ENCODE data around the gene CTSD.

Gene CTSD

DNA sequence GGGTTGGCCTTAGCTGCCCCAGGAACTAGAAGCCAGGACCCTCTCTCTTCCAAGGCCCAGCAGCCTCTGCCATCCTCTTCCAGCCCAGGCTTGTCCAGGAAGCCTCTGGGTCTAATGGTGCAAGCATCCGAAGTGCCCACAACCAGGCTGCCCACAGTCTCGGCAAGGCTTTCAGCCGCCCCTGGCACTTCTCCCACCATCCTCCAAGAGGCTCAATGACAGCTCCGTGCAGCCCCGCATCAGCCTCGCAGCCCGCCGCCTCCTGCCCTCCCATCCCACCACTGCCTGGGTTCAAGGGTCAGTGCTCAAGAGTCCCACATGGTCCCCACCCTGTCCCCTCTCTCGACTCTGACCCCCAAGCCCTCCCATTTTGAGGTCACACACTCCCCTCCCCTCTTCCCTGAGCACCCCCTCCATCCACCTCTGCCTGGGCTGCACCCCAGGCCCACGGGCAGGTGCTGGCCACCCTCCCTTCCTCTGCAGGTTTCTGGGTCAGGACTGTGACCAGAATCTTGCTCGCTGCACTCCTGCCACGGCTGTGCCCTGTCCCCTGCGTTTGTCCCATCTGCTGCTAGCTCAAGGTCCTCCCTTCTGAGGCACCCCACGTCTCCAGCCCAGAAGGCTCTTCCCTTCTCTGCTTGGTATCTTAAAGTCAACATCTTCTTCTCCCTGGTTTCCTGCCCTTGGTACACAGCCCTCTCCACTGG is 30.6 kb downstream of the CTSD start:
- TF ChIP-seq, protein P1, sequence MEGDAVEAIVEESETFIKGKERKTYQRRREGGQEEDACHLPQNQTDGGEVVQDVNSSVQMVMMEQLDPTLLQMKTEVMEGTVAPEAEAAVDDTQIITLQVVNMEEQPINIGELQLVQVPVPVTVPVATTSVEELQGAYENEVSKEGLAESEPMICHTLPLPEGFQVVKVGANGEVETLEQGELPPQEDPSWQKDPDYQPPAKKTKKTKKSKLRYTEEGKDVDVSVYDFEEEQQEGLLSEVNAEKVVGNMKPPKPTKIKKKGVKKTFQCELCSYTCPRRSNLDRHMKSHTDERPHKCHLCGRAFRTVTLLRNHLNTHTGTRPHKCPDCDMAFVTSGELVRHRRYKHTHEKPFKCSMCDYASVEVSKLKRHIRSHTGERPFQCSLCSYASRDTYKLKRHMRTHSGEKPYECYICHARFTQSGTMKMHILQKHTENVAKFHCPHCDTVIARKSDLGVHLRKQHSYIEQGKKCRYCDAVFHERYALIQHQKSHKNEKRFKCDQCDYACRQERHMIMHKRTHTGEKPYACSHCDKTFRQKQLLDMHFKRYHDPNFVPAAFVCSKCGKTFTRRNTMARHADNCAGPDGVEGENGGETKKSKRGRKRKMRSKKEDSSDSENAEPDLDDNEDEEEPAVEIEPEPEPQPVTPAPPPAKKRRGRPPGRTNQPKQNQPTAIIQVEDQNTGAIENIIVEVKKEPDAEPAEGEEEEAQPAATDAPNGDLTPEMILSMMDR (IDR thresholded peaks at IDR 0.05; ENCODE audit: borderline replicate concordance, insufficient read depth, low read depth, low read length), result no peak
- no peak overlapping the region for H3K4me3 ChIP-seq (ENCODE audit: low read depth, low read length)

DNA sequence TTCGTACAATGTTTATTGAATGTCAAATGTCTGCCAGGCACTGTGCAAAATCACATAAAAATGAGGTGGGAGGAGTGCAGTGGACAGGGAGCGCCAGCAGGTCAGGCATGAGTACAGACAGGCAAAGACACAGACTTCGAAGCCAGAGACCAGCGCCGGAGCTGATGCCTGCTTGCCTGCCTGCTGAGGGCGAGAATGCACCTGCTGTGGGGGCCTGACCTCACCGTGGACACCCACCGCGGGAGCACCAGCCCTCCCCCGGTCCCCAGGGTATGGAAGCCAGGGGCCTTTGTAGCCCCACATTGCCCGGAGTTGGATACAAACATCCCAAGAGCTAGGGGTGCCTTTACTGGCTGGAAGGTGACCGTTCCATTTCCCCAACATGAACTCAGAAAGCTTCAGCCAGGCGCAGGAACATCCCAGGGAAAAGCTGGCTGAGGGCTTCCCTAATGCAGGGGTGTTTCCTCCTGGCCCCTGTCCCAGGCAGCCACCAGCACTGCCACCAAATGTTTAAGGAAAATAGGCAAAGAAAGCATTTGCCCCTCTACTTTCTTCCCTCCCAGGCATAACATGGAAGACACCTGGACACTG is 31.2 kb downstream of the CTSD start:
- TF ChIP-seq, protein P1 (IDR thresholded peaks at IDR 0.05; ENCODE audit: borderline replicate concordance, insufficient read depth, low read depth, low read length), result no peak
- H3K4me3 ChIP-seq (ENCODE audit: low read depth, low read length), result no peak overlapping the region

DNA sequence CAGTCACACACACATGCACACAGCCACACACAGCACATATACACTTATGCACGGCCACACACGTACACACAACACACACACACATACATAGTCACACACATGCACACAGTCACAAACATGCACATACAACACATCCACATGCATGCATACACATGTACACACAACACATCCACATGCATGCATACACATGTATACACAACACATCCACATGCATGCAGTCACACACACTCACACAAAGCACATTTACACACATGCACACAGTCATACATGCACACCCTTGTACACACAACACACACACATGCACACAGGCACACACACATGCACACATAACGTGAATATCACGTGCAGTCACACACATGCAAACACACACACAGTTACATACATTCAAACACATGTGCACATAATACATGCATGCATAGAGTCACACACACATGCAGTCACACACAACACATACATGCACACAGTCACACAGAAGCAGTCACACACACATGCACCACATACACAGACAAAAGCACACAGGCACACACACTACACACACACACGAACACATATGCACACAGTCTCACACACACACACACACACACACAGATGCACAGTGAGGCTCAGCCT is 32.2 kb downstream of the CTSD start:
- TF ChIP-seq, protein P1 (IDR thresholded peaks at IDR 0.05; ENCODE audit: borderline replicate concordance, insufficient read depth, low read depth, low read length), result no peak

DNA sequence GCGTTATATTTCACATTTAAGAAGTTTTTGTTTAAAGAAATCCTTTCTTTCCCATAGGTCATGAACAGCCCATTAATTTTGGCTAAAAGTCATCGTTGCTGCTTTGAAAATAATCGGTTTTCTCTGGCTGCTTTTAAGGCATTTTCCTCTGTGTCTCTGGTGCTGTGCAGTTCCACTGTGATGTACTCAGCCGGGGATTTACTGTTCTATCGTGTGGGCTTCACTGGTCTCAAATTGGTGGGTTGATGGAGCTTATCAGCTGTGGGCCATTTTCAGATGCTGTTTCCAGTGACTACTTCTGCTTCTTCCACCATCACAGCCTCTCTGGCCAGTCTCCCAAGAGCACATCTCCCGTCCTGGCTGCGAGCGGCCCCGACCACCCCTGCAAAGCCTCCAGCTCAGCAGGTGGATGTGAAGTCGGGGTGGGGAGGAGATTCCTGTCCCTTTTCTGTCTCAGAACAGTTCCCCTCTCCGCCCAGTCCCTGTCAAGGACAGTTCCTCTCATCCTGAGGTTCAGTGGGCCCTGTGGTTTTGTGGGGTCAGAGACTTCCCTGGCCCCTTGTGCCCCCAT is 33.6 kb downstream of the CTSD start:
- TF ChIP-seq, protein P1 (IDR thresholded peaks at IDR 0.05; ENCODE audit: borderline replicate concordance, insufficient read depth, low read depth, low read length), result no peak

More for the DNA sequence above, 32.2 kb downstream of the CTSD start:
- H3K4me3 ChIP-seq (ENCODE audit: low read depth, low read length), result no peak overlapping the region

DNA sequence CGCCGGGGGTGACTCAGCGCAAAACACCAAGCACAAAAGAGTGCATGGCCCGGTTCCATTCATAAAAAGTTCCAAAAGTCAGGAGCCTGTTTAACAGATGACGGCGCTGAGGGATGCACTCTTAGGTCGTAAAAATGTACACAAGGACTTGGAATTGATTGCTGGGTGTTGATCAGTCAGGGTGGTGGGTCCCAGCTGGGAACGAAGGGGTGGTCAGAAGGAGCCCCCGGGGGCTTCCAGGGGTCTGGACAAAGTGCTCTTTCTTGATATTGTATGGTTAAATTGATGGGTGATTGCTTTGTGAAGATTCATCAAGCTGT is 34.1 kb downstream of the CTSD start:
- H3K4me3 ChIP-seq (ENCODE audit: low read depth, low read length), result no peak overlapping the region
- TF ChIP-seq, protein P1 (IDR thresholded peaks at IDR 0.05; ENCODE audit: borderline replicate concordance, insufficient read depth, low read depth, low read length), result no peak

More for the DNA sequence above, 33.6 kb downstream of the CTSD start:
- no peak overlapping the region for H3K4me3 ChIP-seq (ENCODE audit: low read depth, low read length)

DNA sequence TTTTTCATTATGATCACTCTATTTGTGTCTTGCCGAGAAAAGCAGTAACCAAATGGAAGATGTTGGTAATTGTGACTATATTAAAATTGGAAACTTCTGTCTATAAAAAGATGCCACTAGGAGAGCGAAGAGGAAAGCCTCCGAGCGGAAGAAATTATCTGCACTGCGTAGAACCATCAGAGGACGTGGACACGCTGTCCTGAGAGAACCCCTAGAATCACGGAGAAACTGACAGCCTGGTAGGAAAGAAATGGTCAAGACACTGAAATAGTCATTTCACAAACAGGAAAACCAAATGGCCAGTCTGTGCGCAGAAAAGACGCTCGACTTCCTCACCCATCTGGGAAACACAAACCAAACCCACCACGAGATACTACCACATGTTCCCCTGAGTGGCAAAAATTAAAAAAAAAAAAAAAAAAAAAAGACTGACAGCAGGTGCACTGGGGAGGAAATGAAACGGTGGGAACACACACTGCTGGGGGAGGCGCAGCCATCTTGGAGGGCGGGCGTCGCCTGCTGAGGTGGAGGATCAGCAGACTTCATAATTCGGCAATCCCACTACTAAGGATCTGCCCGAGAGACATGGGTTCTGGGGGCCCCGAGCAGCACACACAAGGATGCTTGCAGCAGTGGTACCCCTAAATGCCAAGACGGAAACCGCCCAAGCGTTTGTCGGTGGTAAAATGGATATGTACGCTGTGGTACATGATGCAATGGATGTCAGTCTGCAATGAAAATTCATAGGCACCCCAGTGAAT is 34.6 kb downstream of the CTSD start:
- H3K4me3 ChIP-seq (ENCODE audit: low read depth, low read length), result no peak overlapping the region
- TF ChIP-seq, protein P1 (IDR thresholded peaks at IDR 0.05; ENCODE audit: borderline replicate concordance, insufficient read depth, low read depth, low read length), result no peak
